SKM-1 (cell line): ENCODE results near the gene TLL1.

Source experiments
- DNase-seq: peaks from one replicate; lab custom pipeline; 2025; ENCODE audit not compliant: unreplicated experiment; lab: John Stamatoyannopoulos, UW

Gene TLL1

GRCh38 chr4:166143227-166143626, 270.2 kb downstream of the TLL1 start:
- no peak for DNase-seq

- no peak for DNase-seq
Measured at GRCh38 chr4:166144607-166145006, 271.6 kb downstream of the TLL1 start.

- DNase-seq = no peak
Measured at GRCh38 chr4:166146806-166147540, 273.9 kb downstream of the TLL1 start.
